Measurements from ENCODE around the gene TRIM52.

- TF ChIP-seq CTCF (conservative IDR thresholded peaks at IDR 0.05 in 1 of 2, IDR thresholded peaks at IDR 0.05 in 1 of 2; ENCODE audit: low read depth in 1 of 2, low read length in 2 of 2) (no peak), EZH2 (IDR thresholded peaks at IDR 0.05; ENCODE audit: low read length, missing control alignments) (no peak)
Measured at GRCh38 chr5:181248277-181248676, 12.7 kb downstream of the TRIM52 start.

Data from fibroblast of lung (primary cell).